Pulmonary artery endothelial cell (primary cell): ENCODE measurements around the gene PDGFRB. TPM values are rescaled to one million over a fixed set of nuclear protein-coding genes. Genes with fewer than 3 reads are reported as not detected.

ENCODE experiments used
- DNase-seq: peaks from one replicate; pipeline ENCODE4 v3.0.0-alpha.2; 2011; ENCODE audit warnings: low read depth, low spot score
- total RNA-seq: library from RNA; depleted of rRNA; stranded (reverse); fragments of >200 nt; gene quantifications from 2 replicates; pipeline ENCODE4 v1.2.3, GENCODE V29; 2014

PDGFRB gene
- total RNA-seq, 1 donor from 2014 or later, result 0.07 TPM

- DNase-seq, result no peak
Observed at GRCh38 chr5:150182774-150183173, 27.1 kb upstream of the PDGFRB start.

- no peak for DNase-seq
Observed at GRCh38 chr5:150181766-150182545, 26.3 kb upstream of the PDGFRB start.

DNA sequence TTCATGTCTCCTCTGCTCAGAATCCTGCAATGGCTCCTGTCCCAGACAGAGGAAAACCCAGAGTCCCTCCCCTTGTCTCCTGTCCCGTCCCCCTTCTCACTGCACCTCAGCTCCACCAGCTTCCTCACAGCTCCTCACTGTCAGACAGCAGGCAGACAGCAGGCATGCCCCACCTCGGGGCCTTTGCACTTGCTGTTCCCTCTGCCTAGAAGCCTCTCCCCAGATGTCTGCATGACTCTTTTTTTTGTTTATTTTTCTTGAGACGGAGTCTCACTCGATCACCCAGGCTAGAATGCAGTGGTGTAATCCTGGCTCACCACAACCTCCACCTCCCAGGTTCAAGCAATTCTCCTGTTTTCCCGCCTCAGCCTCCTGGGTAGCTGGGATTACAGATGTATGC lies 25.4 kb upstream of the PDGFRB start:
- no peak for DNase-seq

DNA sequence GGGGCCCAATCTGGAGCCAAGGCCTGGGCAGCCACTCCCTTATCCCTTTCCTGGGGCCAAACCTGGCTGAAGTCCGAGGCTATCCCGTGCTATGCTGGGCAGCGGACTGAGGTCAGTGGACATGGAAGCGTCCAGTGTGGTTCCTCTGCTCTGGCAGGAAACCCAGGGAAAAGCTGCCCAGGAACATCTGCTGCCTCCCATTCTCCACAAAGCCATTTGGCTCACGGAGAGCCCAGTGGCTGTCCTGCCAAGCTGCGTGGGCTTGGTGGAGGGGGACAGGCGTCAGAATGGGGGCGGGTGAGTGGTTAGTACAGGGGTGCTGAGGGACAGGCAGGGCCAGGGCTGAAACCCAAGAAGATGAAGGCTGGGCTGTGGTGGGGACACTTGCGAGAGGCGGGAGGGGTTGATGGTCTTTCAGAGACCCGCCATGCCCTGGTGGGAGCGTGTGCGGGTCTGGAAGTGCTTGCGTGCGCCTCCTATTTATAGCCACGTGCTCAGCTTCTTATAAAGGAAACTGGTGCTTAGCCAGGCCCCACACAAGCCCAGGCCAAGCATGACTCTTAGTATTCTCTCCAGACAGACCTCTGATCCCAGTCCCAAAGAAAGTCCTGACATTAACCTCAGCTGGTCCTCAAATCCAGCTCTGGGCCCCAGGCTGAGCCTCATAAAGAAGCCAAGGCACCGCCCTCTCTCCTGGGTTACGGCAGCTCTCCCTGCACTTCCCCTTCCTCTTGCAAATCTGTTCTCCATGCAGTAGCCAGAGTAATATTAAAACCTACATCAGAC lies 24.8 kb upstream of the PDGFRB start:
- no peak for DNase-seq

- DNase-seq, result no peak
Observed at GRCh38 chr5:150179019-150179620, 23.5 kb upstream of the PDGFRB start.

GRCh38 chr5:150178262-150178661 lies 22.6 kb upstream of the PDGFRB start:
- no peak for DNase-seq

DNA sequence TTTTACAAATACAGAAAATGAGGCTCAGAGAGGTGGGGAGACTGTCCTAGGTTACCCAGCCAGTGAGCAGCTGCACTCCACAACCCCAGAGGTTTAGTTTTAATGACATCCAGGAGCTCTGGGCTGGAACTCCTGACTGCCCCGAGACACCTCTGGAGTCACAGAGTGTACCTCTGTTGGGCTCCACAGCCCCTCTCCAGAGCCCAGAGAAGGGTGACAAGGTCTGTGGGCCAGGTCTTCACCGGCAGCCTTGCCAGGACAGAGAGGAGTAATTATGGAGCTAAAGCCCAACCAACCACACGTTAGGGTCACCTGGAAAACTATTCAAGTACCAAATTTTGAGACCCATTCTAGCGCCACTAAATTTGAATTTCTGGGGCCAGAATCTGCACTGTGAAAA lies 22.1 kb upstream of the PDGFRB start:
- no peak for DNase-seq

DNA sequence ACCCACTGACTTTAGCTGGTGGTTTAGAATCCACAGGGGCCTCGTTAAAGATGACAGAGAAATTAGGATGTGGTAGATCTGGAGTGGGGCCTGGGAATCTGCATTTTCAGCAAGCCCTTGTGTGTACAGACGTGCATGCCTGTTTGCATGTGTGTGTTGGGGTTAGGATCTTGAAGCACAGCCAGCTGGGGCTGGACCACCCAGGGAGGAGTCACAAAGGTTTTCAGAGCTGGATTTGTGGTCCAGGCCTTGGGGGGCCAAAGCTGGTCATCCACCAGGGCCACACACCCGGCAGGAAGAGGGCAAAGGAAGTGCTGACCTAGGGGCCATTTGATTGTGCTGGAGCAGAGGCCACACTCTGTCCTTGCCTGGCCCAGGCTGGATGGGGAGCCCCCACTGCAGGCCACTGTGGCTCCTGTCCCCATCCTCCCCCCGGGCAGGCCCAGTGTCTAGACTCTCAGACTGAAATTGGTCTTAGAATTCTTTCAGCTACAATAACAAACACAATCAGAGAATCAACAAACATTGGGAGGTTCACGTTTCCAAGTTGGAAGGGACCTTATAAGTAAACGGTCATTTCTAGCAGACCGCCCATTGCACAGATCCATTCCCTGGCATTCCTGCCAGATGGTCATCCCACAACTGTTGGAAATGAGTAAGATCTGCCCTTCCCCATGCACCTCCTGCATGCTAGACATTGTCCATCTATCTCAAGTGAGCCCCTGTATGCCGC lies 21.3 kb upstream of the PDGFRB start:
- DNase-seq, result no peak

- DNase-seq, result no peak
Observed at GRCh38 chr5:150175536-150175935, 19.9 kb upstream of the PDGFRB start.

DNA sequence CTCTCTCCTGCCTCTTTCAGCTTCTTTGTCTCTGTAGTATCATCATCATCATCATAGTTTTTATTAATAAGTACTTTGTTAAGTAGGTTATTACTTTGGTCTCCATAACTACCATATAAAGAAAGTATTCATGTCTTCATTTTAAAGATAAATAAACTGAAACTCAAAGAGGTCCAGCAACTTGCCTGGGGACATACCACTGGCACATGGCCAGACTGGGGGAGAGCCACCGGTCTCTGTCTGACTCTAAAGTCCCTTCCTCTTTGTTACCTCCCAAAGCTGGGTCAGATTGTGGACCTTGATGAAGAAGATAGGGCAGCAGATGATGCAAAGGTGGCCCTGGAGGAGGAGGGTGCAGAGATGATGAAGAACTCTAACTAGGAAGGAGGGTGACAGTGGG lies 19.4 kb upstream of the PDGFRB start:
- no peak for DNase-seq

DNA sequence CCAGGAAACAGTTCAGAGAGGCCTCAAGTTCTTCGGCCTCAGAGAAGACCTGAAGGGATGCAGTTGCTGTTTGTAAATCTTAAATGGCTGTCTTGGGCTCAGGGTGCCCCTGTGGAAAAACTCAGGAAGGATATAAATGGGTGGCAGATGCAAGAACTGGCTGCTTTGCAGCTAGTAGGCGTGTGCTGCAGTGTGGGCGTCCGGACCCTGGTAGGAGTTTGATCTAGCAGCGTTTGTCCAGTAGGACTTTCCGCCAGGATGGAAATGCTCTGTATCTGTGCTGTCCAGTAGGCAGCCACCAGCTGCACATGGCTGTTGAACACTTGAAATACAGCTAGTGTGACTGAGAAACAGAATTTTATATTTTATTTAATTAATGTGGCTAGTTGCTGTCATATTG lies 18.6 kb upstream of the PDGFRB start:
- DNase-seq, result no peak

DNA sequence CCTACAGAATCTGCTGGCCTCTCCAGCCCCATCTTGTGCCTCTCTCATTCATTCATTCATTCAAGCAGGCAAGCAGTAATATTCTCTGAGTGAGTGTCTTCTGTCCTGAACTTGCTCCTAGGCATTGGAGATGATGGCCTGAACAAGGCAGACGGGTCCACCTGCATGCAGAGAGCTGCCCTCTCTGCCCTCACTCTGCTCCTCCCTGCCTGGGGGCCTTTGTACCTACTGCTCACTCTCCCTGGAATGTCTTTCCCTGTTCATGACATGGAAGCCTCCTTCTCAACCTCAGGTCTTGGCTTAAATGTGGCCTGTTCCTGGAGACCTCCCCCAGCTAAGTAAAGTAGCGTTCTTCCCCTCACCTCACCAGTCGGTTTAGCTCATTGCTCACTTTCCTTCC lies 17.5 kb upstream of the PDGFRB start:
- no peak for DNase-seq

DNA sequence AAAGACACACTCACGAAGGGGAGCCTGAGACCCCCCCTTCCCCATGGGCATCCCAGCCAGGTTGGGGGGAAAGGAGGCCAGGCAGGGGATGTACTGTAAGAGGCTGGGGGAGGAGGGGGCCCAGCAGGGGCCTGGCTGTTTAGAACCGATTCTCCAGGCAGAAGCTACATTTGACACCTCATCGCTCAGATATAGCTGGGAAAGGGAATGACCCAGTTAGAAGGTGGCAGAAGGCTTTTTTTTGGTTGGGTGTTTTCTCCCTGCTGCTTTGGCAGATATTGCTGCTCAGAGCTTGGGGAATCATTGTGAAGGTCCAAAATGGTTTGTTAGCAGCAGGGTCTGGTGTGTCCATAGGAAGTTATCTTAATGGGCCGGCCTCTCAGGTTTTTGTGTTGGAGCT lies 16.9 kb upstream of the PDGFRB start:
- DNase-seq, result no peak

DNA sequence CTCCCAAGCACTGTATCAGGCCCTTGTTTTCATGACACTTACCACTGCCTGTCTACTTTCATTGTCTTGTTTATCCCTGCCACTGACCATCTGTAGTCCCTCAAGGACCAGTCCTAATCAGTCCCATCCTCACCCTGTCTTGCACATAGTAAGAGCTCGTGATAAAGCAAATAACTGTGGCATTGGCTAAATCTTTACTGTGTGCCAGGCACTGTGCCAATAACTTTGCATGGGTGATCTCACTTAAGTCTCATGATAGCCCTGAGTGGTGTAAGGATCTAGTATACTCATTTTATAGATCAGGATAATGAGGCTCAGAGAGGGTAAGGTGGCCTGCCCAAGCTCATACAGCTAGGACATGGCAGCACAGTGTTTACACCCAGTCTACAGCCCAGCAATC lies 16.5 kb upstream of the PDGFRB start:
- no peak for DNase-seq

DNA sequence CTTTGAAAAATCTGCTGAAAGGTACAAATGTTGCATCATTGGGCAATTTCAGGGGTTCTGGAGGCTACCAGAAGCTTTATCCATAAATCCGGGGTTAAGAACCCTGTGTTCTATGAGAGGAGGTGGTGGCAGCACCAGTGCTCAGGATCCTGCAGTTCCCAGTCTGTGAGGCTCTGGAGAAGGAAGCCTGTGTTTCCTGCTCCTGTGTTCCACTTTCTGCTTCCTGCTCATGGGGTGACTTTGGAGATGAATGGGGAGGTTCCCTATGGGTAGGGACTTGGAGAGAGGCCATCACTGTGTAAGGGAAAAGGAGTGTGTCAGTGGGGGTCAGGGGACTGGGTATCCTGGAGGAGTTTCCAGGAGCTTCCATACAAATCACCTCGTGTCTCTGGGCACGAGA lies 13.2 kb upstream of the PDGFRB start:
- no peak for DNase-seq

DNA sequence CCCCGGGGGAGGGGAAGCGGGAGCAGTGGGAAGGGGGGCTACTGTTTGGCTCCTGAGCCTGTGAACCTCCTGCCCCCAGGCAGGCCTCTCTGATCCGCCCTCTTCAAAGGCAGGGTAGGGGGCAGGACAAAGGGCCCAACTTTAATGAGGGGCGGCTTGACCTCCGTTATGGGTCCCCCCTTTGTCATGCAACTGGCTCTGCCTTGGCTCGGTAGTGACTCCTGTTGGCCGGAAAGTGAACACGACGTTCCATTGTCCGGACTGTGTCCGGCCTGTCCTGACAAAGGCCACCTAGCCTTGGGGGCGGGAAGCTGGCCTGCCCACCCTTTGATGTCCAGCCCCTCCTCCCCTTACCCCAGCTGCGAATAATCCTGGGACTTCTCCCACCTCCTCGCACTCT lies 12.3 kb upstream of the PDGFRB start:
- DNase-seq, result no peak

GRCh38 chr5:150167512-150167850 lies 11.8 kb upstream of the PDGFRB start:
- no peak for DNase-seq

DNA sequence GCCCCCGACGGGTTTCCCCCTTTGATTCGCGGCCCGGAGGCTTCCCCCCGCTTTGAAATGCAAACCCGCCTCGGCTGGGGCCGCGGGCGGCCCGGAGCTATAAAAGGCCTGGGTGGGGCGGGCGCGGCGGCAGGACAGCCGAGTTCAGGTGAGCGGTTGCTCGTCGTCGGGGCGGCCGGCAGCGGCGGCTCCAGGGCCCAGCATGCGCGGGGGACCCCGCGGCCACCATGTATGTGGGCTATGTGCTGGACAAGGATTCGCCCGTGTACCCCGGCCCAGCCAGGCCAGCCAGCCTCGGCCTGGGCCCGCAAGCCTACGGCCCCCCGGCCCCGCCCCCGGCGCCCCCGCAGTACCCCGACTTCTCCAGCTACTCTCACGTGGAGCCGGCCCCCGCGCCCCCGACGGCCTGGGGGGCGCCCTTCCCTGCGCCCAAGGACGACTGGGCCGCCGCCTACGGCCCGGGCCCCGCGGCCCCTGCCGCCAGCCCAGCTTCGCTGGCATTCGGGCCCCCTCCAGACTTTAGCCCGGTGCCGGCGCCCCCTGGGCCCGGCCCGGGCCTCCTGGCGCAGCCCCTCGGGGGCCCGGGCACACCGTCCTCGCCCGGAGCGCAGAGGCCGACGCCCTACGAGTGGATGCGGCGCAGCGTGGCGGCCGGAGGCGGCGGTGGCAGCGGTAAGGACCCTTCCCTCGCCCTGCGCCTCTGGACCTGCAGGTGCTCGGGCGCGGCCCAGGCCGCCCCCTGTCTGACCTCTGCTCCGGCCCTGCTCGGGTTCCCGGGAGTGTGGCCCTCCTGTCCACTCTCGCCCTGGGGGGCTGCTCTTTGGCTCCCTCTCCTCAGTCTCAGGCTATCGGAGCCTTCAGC lies 11.2 kb upstream of the PDGFRB start, which contains the start of gene CDX1:
CDX1 (plus strand) TSS at position 129 of the 862 bp plus-strand sequence; CDS start at position 228, 99 bp downstream.
- DNase-seq, result no peak

- no peak for DNase-seq
Observed at GRCh38 chr5:150166037-150166649, 10.5 kb upstream of the PDGFRB start.

- no peak for DNase-seq
Observed at GRCh38 chr5:150164211-150164980, 8.8 kb upstream of the PDGFRB start.
